ENCODE measurements around the gene AGPAT1.
"Not testable (repeated sequence)": the region's sequence is repeated elsewhere in the genome, so short reads cannot be mapped to it uniquely, and the experiment has no call there.

Gene AGPAT1

DNA sequence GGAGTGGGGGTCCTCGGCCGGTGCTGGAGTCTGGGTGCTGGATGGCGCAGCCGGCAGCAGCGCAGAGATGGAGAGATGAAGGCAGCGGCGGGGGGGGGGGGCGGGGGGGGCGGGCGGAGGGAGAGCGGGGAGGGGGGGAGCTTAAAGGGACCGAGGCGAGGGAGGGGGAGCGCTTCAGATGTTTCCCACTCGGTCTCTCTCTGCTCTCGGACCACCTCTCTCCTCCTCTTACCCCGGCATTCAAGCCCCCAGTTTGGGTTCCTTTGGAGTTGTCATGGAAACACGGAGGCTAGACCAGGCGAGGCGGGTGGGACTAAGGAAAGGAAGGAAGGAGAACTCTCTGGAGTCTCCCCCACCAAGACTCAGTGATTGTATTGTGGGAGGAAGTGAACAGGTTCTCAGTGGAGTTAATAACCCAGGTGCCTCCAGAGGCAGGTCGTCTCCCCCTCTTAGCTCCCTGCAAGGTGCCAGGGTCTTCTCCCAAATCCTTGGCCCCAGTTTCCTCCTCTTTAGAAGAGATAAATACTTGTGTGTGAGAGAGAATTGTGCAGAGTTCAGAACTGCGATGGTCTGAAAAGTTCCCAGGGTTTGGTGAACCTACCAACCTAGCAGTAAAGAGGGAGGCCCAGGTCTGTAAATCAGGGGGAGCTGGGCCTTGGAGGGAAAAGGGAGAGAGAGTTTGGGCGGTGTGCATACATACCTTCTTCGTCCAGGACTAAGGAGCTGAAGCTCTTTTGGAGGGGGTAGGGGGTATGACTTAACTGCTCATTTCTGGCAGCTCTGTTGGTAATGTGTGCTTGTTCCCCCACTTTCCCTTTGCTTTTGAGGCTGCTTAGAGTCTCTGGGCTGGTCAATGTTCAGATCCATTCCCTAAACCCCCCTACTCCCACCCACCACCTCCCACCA lies 23.8 kb downstream of the AGPAT1 start, which contains the start of gene PRRT1:
PRRT1 (minus strand) TSS at position 77 of the 906 bp plus-strand sequence. CDS start 112 bp downstream, outside the sequence.
- H3K27ac ChIP-seq, result peak within 1 kb of the TSS; percentile 58
- no peak for DNase-seq (ENCODE audit: low read depth, low spot score)

- DNase-seq (ENCODE audit: low read depth, low spot score), result no peak
Measured at GRCh38 chr6:32151181-32151862, 24.6 kb downstream of the AGPAT1 start.

DNA sequence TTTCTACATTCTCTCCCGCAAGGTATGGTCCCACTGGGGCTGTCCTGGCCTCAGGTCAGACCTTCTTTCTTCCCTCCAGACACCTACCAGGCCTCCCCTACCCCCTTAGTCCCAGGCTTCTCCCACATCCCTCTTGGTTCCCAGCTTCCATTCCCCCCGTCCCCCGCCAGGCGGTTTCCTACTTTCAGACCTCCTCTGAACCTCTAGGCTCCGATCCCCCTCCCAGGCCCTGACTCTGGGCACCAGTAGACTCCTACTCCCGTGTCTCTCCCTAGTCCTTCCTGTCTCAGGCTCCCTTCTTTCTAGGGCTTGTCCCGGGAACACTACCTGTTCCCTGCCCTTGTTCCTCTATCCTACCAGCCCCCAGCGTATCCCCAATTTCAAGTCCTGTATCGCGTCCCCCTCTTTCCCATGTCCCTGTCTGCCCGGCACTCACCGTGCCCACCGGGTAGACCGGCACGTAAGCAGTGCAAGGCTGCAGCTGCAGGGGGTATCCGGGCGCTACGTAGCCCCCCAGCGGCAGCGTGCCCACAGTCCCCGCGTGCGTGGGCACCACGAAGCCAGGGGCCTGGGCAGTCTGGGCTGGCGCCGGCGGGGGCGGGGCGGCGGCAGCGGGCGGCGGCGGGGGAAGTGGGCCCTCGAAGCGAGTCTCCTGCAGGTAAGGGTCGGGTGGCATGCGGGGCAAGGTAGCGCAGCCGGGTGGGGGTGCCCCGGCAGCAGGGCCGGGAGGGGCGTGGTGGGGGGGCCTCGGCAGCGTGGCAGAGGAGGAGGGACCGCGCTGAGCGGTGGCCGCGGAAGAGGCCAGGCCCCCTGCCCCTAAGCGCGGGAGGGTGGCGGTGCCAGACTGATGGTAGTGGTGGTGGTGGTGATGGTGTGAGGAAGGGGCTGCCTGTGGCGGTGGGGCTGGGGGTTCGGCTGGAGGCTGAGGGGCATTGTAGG lies 25.7 kb downstream of the AGPAT1 start:
- DNase-seq (ENCODE audit: low read depth, low spot score), result no peak
- no peak overlapping the region for H3K27ac ChIP-seq

More at GRCh38 chr6:32151181-32151862, 24.6 kb downstream of the AGPAT1 start:
- no peak overlapping the region for H3K27ac ChIP-seq

DNA sequence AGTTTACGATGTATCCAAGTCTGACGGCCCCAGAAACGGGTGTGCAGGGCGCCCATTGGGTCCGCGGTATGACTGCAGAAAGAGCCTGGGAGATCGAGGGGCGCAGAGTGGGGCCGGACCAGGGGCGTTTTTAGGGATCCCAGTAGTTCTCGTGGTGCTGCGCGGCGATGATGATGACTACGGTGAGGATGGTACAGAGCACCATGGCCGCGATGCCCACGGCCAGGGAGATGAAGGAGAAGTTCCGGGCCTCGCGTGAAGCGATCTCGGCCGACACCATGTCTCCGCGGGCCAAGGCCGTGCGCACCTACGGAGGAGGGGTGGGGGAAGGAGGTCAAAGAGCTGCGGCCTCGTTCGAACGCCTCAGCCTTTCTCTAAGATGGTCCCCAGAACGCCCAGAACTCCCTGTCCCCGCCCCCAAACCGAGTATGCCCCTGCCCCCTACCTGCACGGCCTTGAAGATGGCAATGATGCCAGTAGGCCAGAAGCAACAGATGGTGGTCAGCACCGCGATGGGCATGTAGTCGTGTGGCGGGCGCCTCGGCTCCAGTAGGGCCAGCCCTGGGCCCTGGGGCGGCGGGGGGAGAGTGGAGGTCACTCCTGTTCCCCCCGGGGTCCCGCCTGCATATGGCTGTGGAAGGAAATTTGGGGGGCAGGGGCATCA lies 26.7 kb downstream of the AGPAT1 start:
- no peak for DNase-seq (ENCODE audit: low read depth, low spot score)
- no peak overlapping the region for H3K27ac ChIP-seq

DNA sequence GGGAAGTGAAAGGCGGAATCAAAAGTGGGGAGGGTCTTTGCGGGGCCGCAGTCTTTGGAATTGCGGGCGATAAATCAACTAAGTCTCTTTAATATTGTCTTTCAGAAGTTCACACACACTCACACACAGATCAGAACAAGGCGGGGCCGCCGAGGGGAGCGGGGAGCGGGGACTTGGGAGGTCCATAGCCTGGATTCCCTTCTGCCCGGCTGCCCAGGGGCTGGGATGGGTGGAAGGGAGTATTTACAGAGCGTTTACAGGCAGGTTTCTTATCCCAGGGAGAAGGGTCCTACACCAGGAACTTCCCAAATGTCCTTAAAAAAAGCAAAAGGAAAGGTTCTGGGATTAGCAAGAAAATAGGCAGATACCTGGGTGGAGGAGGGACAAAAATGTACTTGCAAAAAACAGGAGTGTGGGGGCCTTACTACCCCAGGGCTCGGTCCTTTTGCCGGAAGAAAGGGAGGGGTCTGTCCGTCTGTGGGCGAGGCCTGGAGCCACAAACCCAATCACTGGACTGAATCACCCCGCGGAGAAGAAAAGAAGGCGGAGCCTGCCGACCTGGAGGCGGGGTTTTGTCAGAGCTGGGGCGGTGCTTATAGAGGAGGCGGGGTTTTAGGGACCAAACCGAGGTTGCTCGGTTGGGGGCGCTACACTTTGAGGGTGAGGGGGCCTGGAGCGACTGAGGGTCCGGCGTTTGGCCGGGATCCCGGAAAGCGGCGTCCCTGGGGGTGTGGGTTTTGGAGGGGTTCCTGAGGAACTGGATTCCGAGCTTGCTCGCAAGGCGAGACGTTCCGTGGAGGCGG lies 27.4 kb downstream of the AGPAT1 start:
- no peak for DNase-seq (ENCODE audit: low read depth, low spot score)
- no peak overlapping the region for H3K27ac ChIP-seq

- H3K27ac ChIP-seq, result no peak overlapping the region
Measured at GRCh38 chr6:32147401-32148132, 28.3 kb downstream of the AGPAT1 start.

DNA sequence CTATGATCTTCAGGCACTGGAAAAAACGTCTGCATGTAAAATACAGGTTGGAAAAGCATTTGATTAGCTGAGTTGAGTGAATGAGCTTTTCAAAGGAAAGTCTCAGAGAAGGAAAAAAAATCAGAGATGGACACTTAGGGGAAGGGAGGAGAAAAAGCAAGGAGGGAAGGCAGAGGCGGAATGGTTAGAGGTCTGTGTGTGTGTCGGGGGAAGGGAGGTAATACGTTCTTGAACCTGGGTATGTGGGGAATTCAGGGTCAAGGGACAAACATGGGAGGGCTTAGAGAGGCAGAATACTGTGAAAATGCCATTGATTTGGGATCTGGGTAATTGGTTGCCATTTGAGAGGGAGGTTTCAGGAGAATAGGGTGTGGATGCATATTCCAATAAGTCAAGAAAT lies 29.2 kb downstream of the AGPAT1 start:
- no peak for DNase-seq (ENCODE audit: low read depth, low spot score)
- peak overlapping the region; percentile 12 for H3K27ac ChIP-seq

More at GRCh38 chr6:32147401-32148132, 28.3 kb downstream of the AGPAT1 start:
- no peak for DNase-seq (ENCODE audit: low read depth, low spot score)

- no peak for DNase-seq (ENCODE audit: low read depth, low spot score)
- peak overlapping the region; percentile 12 for H3K27ac ChIP-seq
Measured at GRCh38 chr6:32146287-32146686, 29.6 kb downstream of the AGPAT1 start.

DNA sequence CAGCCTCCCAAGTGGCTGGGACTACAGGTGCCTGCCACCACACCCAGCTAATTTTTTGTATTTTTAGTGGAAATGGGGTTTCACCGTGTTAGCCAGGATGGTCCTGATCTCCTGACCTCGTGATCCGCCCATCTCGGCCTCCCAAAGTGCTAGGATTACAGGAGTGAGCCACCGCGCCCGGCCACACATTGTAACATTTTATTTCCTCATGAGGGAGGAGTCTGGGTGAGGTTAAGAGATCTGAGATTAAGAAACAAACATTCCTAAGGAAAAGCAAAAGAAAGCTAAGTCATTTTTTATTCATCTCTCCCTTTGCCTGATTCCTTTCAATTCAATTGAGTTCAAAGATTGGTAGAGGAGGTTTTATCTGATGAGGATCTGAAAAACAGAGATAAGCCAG lies 31.6 kb downstream of the AGPAT1 start:
- not testable (repeated sequence) for DNase-seq (ENCODE audit: low read depth, low spot score)
- peak overlapping the region; percentile 14 for H3K27ac ChIP-seq

DNA sequence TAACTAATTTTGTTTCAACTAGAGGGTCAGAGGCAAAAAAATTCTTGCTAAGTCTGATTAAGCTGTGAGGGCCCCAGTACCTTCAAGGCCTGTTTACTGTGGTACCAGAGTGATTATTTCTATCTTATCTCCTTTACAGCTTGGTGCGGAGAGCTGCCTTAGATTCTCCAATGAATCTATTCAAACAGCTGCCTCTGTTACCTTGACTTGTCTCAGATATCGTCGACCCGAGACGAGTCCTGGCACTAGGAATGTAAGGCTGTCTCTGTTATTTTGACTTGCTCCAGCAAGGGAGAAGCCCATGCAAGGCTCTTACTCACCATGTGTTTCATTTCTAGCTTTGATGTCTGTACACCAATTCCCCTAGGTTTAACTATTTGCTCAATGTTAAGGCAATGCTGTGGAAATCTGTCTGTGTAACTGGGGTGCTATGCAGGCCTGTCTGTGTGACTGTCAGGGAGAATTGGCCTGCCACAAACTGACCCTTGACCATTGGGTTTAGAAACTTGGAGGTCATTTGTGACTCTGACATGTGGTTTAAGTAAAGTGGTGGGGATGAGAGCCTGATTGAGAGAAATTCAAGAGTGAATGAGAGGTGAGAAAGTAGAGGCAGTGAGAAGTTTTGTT lies 35.4 kb downstream of the AGPAT1 start:
- no peak for DNase-seq (ENCODE audit: low read depth, low spot score)
- no peak overlapping the region for H3K27ac ChIP-seq

- no peak for DNase-seq (ENCODE audit: low read depth, low spot score)
- no peak overlapping the region for H3K27ac ChIP-seq
Measured at GRCh38 chr6:32139590-32139989, 36.3 kb downstream of the AGPAT1 start.

DNA sequence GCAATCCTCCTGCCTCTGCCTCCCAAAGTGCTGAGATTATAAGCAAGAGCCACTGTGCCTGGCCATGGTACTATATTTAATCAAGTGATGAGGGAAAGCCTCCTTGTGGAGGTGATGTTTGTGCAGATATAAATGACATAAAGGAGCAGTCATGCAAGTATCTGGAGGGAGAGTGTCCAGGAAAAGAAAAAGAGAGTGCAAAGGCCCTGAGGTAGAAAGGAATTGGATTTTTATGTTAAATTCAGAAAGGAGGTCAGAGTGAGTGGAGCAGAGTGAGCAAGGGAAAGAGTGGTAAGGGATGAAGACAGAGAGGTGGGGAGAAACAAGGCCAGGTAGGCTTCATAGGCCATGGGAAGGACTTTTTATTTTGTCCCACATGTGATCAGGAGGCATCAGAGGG lies 38.4 kb downstream of the AGPAT1 start:
- no peak for DNase-seq (ENCODE audit: low read depth, low spot score)
- no peak overlapping the region for H3K27ac ChIP-seq

- no peak for DNase-seq (ENCODE audit: low read depth, low spot score)
- H3K27ac ChIP-seq, result no peak overlapping the region
Measured at GRCh38 chr6:32133786-32134185, 42.1 kb downstream of the AGPAT1 start.

- peak overlapping the region; percentile 31 for H3K27ac ChIP-seq
- DNase-seq (ENCODE audit: low read depth, low spot score), result no peak
Measured at GRCh38 chr6:32132110-32132509, 43.8 kb downstream of the AGPAT1 start.

DNA sequence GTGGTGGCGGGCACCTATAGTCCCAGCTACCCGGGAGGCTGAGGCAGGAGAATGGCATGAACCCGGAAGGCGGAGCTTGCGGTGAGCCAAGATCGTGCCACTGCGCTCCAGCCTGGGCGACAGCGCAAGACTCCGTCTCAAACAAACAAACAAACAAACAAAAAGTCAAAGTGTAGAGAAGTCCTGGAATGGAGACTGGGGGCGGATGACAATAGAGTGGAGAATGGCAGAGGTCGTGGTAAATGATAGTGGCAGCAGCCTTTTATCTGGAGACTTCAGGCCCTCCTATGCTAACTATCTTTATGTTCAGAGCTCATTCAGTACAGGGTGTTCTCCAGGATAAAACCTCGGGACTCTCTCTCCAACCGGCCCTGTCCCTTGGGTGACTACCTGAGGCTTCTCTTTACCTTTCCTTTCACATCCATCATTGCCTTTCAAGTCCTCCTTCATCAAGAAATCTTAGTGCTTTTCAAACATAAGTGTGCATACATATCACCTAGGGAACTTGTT lies 44.4 kb downstream of the AGPAT1 start:
- peak overlapping the region; percentile 31 for H3K27ac ChIP-seq
- no peak for DNase-seq (ENCODE audit: low read depth, low spot score)

DNA sequence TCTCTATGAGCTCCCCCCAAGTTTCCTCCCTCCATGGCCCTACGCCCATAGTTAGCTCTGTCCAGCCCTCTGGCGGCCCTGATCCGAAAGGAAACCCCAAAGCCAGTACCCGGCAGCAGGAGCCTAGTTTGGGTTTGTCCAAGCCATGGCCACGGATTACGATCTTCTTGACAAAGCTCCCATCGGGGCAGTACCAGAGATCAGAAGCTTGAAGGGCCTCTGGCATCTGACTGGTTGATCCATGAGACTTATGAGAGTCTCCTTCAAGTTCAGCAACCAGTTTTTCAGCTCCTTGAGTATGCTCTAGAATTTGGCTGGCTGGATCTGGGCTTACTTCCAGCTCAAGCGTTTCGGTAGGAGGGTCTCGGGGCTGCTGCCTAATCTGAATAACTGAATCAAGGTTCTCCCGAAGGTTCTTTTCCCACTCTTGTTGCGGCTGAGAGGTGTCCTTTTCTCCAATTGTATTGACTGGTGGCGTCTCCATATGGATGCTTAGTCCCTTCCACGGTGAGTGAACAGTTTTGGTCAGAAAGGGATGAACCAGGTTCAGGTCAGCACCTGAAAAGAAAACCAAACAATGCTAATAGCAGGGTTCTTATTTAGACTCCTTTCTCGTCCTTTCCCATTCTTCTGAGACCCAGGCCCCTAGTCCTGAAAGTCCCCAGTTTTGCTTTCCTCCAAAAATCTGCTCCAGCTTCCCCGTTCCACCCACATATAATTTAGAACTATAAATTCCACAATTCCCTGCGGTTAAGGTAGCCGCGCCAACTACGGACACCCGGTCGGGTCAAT lies 46.4 kb downstream of the AGPAT1 start:
- DNase-seq (ENCODE audit: low read depth, low spot score), result no peak
- peak overlapping the region; percentile 61 for H3K27ac ChIP-seq
